Measurements from ENCODE around the gene HDGFL2.
A peak's percentile ranks its signal among the peaks of the same experiment; 100 is the strongest.

HDGFL2 gene

DNA sequence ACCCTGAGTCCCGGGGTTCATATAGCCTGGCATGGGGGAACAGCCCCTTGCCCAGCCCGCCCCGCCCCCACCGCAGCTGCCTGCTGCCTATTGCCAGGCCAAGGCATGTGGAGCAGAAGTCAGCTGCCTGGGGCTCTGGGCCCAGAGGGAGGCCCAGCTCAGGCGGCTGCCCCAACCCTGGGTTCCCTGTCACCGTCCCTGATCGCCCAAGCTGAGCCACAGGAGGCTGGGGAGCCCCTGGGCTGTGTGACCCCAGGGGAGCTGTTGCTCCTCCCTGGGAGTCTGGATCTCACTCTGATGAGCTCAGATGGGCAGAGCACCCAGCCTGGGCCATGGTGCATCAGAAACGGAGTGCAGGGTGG, 44.8 kb downstream of the HDGFL2 start:
- TF ChIP-seq, protein P1, sequence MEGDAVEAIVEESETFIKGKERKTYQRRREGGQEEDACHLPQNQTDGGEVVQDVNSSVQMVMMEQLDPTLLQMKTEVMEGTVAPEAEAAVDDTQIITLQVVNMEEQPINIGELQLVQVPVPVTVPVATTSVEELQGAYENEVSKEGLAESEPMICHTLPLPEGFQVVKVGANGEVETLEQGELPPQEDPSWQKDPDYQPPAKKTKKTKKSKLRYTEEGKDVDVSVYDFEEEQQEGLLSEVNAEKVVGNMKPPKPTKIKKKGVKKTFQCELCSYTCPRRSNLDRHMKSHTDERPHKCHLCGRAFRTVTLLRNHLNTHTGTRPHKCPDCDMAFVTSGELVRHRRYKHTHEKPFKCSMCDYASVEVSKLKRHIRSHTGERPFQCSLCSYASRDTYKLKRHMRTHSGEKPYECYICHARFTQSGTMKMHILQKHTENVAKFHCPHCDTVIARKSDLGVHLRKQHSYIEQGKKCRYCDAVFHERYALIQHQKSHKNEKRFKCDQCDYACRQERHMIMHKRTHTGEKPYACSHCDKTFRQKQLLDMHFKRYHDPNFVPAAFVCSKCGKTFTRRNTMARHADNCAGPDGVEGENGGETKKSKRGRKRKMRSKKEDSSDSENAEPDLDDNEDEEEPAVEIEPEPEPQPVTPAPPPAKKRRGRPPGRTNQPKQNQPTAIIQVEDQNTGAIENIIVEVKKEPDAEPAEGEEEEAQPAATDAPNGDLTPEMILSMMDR (IDR thresholded peaks at IDR 0.05; ENCODE audit: unreplicated experiment in 3 of 3): no peak
- Mint-ChIP-seq H3K27ac (no peak overlapping the region), H3K27me3 (ENCODE audit: low read depth) (peaks cover 4% of the 10 kb centered on the region), H3K4me1 (peaks cover 11% of the 10 kb centered on the region), H3K9me3 (no peaks in the 10 kb centered on the region), H3K4me3 (no peak overlapping the region), H3K36me3 (ENCODE audit: low read depth) (no peaks in the 10 kb centered on the region)

GRCh38 chr19:4517451-4518057, 45.5 kb downstream of the HDGFL2 start:
- Mint-ChIP-seq H3K4me1 (peaks cover 11% of the 10 kb centered on the region), H3K4me3 (no peak overlapping the region), H3K9me3 (no peaks in the 10 kb centered on the region), H3K36me3 (ENCODE audit: low read depth) (no peaks in the 10 kb centered on the region), H3K27ac (no peak overlapping the region), H3K27me3 (ENCODE audit: low read depth) (peaks cover 4% of the 10 kb centered on the region)
- TF ChIP-seq, protein P1 (IDR thresholded peaks at IDR 0.05; ENCODE audit: unreplicated experiment in 3 of 3): no peak

GRCh38 chr19:4518345-4519171, 46.5 kb downstream of the HDGFL2 start, which contains the start of gene PLIN4:
Gene PLIN4 (minus strand): TSS chr19:4518486. CDS start chr19:4518272, 214 bp downstream.
- Mint-ChIP-seq H3K36me3 (ENCODE audit: low read depth) (no peaks in the 10 kb centered on the region), H3K4me3 (peak within 1 kb of the TSS in 2 of 3 experiments; percentile 11 to 31), H3K27me3 (ENCODE audit: low read depth) (peaks cover 4% of the 10 kb centered on the region), H3K4me1 (peaks cover 11% of the 10 kb centered on the region), H3K9me3 (no peaks in the 10 kb centered on the region), H3K27ac (peak within 1 kb of the TSS in 2 of 3 experiments; percentile 51 to 59)
- TF ChIP-seq, protein P1 (IDR thresholded peaks at IDR 0.05; ENCODE audit: unreplicated experiment in 3 of 3): no peak

GRCh38 chr19:4519172-4519496, 47.0 kb downstream of the HDGFL2 start:
- Mint-ChIP-seq H3K9me3 (no peaks in the 10 kb centered on the region), H3K27me3 (ENCODE audit: low read depth) (peaks cover 4% of the 10 kb centered on the region), H3K4me3 (no peak overlapping the region), H3K27ac (peak overlapping the region in 1 of 3 experiments; percentile 59), H3K36me3 (ENCODE audit: low read depth) (no peaks in the 10 kb centered on the region), H3K4me1 (peaks cover 11% of the 10 kb centered on the region)
- TF ChIP-seq, protein P1 (IDR thresholded peaks at IDR 0.05; ENCODE audit: unreplicated experiment in 3 of 3): no peak

DNA sequence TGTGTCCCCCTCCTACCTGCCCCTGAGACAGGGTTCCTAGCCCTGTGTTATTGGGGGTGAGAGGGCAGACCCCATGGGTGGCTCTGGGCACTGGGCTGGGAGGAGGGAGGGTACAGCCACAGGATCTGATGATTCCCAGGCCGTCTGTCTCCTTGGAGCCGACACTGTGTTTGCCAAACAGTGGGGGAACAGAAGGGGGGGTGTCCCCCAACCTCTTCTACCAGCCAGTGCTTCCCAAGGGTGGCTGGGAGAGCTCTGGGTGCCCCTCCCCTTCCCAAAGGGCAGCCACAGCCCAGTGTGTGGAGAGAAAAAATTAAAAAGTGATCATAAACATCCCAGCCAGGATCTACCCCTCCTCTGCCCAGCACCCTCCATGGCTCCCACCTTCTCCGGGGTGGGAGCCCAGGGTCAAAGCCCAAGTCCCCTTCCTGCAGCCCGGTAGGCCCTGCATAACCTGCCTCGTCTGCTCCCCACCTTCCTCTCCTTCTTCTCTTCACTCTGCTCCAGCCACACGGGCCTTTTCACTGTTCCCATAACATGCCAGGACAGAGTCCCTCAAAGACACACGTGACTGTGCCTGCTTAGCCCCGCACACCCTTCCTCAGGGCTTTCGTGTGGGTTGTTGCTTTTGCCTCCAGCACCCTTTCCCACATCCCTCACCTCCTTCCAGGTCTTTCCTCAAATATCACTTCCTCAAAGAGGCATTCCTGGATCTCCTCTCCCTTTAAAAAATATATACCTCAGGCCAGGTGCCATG, 47.6 kb downstream of the HDGFL2 start:
- Mint-ChIP-seq H3K36me3 (ENCODE audit: low read depth) (no peaks in the 10 kb centered on the region), H3K4me1 (peaks cover 11% of the 10 kb centered on the region), H3K4me3 (peak overlapping the region in 1 of 3 experiments; percentile 58), H3K9me3 (no peaks in the 10 kb centered on the region), H3K27me3 (ENCODE audit: low read depth) (peaks cover 4% of the 10 kb centered on the region), H3K27ac (peak overlapping the region in 2 of 3 experiments; percentile 62 to 74)
- TF ChIP-seq, protein P1 (IDR thresholded peaks at IDR 0.05; ENCODE audit: unreplicated experiment in 3 of 3): no peak
